ENCODE results near the gene MEIS2.

The MEIS2 gene

GRCh38 chr15:36886191-36886590, 214.2 kb downstream of the MEIS2 start:
- FAIRE-seq, result no peak
- TF ChIP-seq CTCF (IDR thresholded peaks at IDR 0.05; ENCODE audit: insufficient read depth, missing control alignments), result no peak
- no peak for DNase-seq (ENCODE audit: insufficient read length, low spot score)

- no peak for TF ChIP-seq CTCF (IDR thresholded peaks at IDR 0.05; ENCODE audit: insufficient read depth, missing control alignments)
- FAIRE-seq (no peak), DNase-seq (ENCODE audit: insufficient read length, low spot score) (no peak)
Measured at GRCh38 chr15:36885771-36886170, 214.6 kb downstream of the MEIS2 start.

GRCh38 chr15:36884936-36885635, 215.3 kb downstream of the MEIS2 start:
- FAIRE-seq (no peak), DNase-seq (ENCODE audit: insufficient read length, low spot score) (no peak)
- TF ChIP-seq CTCF (IDR thresholded peaks at IDR 0.05; ENCODE audit: insufficient read depth, missing control alignments), result no peak

GRCh38 chr15:36884518-36884875, 215.9 kb downstream of the MEIS2 start:
- no peak for FAIRE-seq
- DNase-seq (ENCODE audit: insufficient read length, low spot score), result no peak

GRCh38 chr15:36883713-36884517, 216.4 kb downstream of the MEIS2 start:
- TF ChIP-seq CTCF (IDR thresholded peaks at IDR 0.05; ENCODE audit: insufficient read depth, missing control alignments), result peak; percentile 89
- FAIRE-seq (no peak), DNase-seq (ENCODE audit: insufficient read length, low spot score) (peak; percentile 67)

More at GRCh38 chr15:36884518-36884875, 215.9 kb downstream of the MEIS2 start:
- no peak for TF ChIP-seq CTCF (IDR thresholded peaks at IDR 0.05; ENCODE audit: insufficient read depth, missing control alignments)

GRCh38 chr15:36882487-36883131, 217.7 kb downstream of the MEIS2 start:
- TF ChIP-seq CTCF (IDR thresholded peaks at IDR 0.05; ENCODE audit: insufficient read depth, missing control alignments), result no peak
- DNase-seq (ENCODE audit: insufficient read length, low spot score) (no peak), FAIRE-seq (no peak)

Data from D721Med (cell line).